Coronary artery (tissue), 2 donors: ENCODE data around the gene MEIS2.

ENCODE experiments used
- DNase-seq: peaks from one replicate; pipeline ENCODE4 v3.0.0-alpha.2; 2017; ENCODE audit warnings: low spot score
- H3K27ac ChIP-seq, 2 donors: fragments of 200-600 bp; sonication (generic); one replicate each; pipeline ENCODE4 v1.5.1; 2016 to 2019
- H3K4me3 ChIP-seq: fragments of 200-600 bp; sonication (generic); 2 replicates; pipeline ENCODE4 v1.5.1; 2016; ENCODE audit warnings: mild to moderate bottlenecking, moderate library complexity
- CTCF ChIP-seq: fragments of 200-600 bp; sonication (generic); IDR thresholded peaks from one replicate; pipeline ENCODE4 v1.5.1; 2019; ENCODE audit warnings: antibody characterized with exemption

MEIS2 gene

GRCh38 chr15:37108381-37109167 is 8.2 kb upstream of the MEIS2 start:
- TF ChIP-seq CTCF, result no peak
- Histone ChIP-seq H3K27ac (peak overlapping the region; percentile 80 to 82), H3K4me3 (peak overlapping the region; percentile 69)
- no peak for DNase-seq

- no peak for TF ChIP-seq CTCF
- DNase-seq, result no peak
- Histone ChIP-seq H3K27ac (peak overlapping the region; percentile 80 to 82), H3K4me3 (peak overlapping the region; percentile 64)
These were observed 7.5 kb upstream of the MEIS2 start for GRCh38 chr15:37107744-37108380.

- peak overlapping the region; percentile 64 for H3K4me3 ChIP-seq
- DNase-seq, result no peak
- TF ChIP-seq CTCF, result no peak
- H3K27ac ChIP-seq, result peak overlapping the region; percentile 80 to 82
These were observed 6.9 kb upstream of the MEIS2 start for GRCh38 chr15:37107071-37107743.

- no peak for TF ChIP-seq CTCF
- DNase-seq, result no peak
- H3K27ac ChIP-seq, result peak overlapping the region; percentile 80
- peak overlapping the region; percentile 64 for H3K4me3 ChIP-seq
These were observed 6.2 kb upstream of the MEIS2 start for GRCh38 chr15:37106490-37107001.

- TF ChIP-seq CTCF, result no peak
- H3K27ac ChIP-seq, result peak overlapping the region; percentile 30 to 80
- peak overlapping the region; percentile 1 for H3K4me3 ChIP-seq
- no peak for DNase-seq
These were observed 5.5 kb upstream of the MEIS2 start for GRCh38 chr15:37105889-37106288.

- H3K4me3 ChIP-seq, result no peak overlapping the region
- TF ChIP-seq CTCF, result no peak
- H3K27ac ChIP-seq, result peak overlapping the region; percentile 75 to 90
- DNase-seq, result no peak
These were observed 4.7 kb upstream of the MEIS2 start for GRCh38 chr15:37105029-37105428.
